ENCODE measurements around the gene CECR2.

CECR2 gene

DNA sequence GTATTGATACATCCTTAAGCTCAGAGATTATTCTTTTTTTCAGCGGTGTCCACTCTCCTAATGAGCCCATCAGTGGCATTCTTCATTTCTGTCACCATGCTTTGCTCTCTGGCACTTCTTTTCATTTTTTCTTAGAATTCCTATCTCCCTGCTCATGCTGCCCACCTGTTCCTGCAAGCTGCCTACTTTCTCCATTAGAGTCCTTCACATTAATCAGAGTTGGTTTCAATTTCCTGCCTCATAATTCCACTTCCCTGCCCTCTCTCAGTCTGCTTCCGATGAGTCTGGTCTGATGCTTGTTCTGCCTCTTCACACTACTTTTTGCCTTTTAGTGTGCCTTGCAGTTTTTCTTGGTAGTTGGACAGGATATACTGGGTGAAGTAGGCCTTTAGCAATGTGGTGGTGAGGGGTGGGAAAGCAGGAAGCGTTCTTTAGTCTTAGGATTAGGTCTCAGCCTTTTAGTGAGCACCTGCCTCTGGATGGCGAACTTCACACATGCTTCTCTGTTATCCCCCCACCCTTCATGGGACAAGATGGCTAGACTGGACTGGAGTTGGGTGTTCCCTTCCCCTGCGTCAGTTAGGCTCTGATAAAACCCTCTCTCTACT lies 53.6 kb downstream of the CECR2 start:
- TF ChIP-seq FOXP2 (optimal IDR thresholded peaks at IDR 0.05; ENCODE audit: borderline replicate concordance, extremely low read depth, extremely low read length, insufficient read depth) (no peak), POLR2AphosphoS5 (IDR thresholded peaks at IDR 0.05; ENCODE audit: low read depth, low read length) (no peak), REST (IDR thresholded peaks at IDR 0.05; ENCODE audit: insufficient read depth in 1 of 2, low read depth in 2 of 2, low read length in 2 of 2) (no peak)

DNA sequence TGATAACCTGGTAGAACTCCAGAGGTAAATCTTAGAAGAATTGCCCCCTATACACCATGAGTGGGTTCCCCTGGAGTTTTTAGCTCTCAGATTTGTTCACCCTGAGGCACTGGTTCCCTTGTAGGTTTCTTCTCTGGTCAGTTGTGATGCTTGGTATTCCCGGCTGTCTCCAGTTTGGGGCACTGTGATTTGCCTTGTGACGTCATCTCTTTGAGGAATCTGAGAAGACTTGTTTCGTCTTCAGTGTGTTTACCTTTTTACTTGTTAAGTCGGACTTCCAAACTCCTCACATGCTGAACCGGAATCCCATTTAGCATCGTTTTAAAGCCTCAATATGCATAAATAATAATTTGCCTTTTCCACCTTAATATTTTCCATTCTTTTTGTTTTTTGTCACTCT lies 54.4 kb downstream of the CECR2 start:
- TF ChIP-seq SIN3A (IDR thresholded peaks at IDR 0.05; ENCODE audit: borderline replicate concordance, insufficient read depth, low read length) (no peak), FOXP2 (optimal IDR thresholded peaks at IDR 0.05; ENCODE audit: borderline replicate concordance, extremely low read depth, extremely low read length, insufficient read depth) (no peak), REST (IDR thresholded peaks at IDR 0.05; ENCODE audit: insufficient read depth in 1 of 2, low read depth in 2 of 2, low read length in 2 of 2) (no peak), POLR2AphosphoS5 (IDR thresholded peaks at IDR 0.05; ENCODE audit: low read depth, low read length) (no peak), TAF1 (IDR thresholded peaks at IDR 0.05; ENCODE audit: borderline replicate concordance, insufficient read depth, low read length) (no peak)

GRCh38 chr22:17429516-17429915 lies 60.3 kb downstream of the CECR2 start:
- no peak for TF ChIP-seq POLR2AphosphoS5 (IDR thresholded peaks at IDR 0.05; ENCODE audit: low read depth, low read length)
- TF ChIP-seq FOXP2 (optimal IDR thresholded peaks at IDR 0.05; ENCODE audit: borderline replicate concordance, extremely low read depth, extremely low read length, insufficient read depth) = no peak
- no peak for TF ChIP-seq TAF1 (IDR thresholded peaks at IDR 0.05; ENCODE audit: borderline replicate concordance, insufficient read depth, low read length)
- no peak for TF ChIP-seq REST (IDR thresholded peaks at IDR 0.05; ENCODE audit: insufficient read depth in 1 of 2, low read depth in 2 of 2, low read length in 2 of 2)
- no peak for TF ChIP-seq SIN3A (IDR thresholded peaks at IDR 0.05; ENCODE audit: borderline replicate concordance, insufficient read depth, low read length)

DNA sequence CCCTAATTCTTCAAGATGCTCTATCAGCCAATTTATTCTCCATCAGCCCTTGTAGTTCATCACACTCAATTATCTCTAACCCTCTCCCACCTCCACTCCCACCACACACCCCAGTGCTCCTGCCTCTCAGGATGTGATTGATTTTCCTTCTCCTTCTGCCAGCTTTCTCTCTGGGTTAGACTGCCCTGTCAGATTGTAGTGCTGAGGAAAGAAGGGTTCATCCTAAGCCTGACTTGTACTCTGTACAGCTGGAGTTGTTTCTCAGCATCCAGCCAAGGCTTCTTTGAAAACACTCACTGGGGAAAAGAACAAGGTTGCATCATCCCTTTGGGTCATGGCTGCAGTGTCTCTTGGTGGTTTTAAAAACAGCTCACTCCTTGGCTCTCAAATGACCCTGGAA lies 61.2 kb downstream of the CECR2 start:
- TF ChIP-seq REST (IDR thresholded peaks at IDR 0.05; ENCODE audit: insufficient read depth in 1 of 2, low read depth in 2 of 2, low read length in 2 of 2) (no peak), TAF1 (IDR thresholded peaks at IDR 0.05; ENCODE audit: borderline replicate concordance, insufficient read depth, low read length) (no peak), FOXP2 (optimal IDR thresholded peaks at IDR 0.05; ENCODE audit: borderline replicate concordance, extremely low read depth, extremely low read length, insufficient read depth) (no peak), SIN3A (IDR thresholded peaks at IDR 0.05; ENCODE audit: borderline replicate concordance, insufficient read depth, low read length) (no peak), POLR2AphosphoS5 (IDR thresholded peaks at IDR 0.05; ENCODE audit: low read depth, low read length) (no peak)

DNA sequence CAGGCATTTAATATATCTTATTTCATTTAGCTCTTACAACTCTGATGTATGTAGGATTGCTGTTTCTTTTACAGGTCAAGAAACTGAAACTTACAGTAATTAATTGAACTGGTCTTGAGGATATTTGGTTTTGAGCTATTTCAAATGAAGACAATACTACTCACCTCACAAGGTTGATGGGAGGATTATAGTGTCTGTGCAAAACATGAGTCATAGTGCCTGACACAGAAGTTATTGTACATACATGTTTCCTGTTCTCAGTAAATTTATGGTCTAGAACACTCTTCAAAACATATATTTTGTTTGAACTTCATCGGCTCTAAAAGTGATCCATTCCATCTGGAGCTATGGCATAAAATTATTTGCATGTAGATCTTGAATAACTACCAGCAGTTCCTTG lies 61.9 kb downstream of the CECR2 start:
- no peak for TF ChIP-seq POLR2AphosphoS5 (IDR thresholded peaks at IDR 0.05; ENCODE audit: low read depth, low read length)
- no peak for TF ChIP-seq SIN3A (IDR thresholded peaks at IDR 0.05; ENCODE audit: borderline replicate concordance, insufficient read depth, low read length)
- no peak for TF ChIP-seq FOXP2 (optimal IDR thresholded peaks at IDR 0.05; ENCODE audit: borderline replicate concordance, extremely low read depth, extremely low read length, insufficient read depth)
- no peak for TF ChIP-seq TAF1 (IDR thresholded peaks at IDR 0.05; ENCODE audit: borderline replicate concordance, insufficient read depth, low read length)
- TF ChIP-seq REST (IDR thresholded peaks at IDR 0.05; ENCODE audit: insufficient read depth in 1 of 2, low read depth in 2 of 2, low read length in 2 of 2) = no peak

Measured in PFSK-1 (cell line).